K562 (cell line): ENCODE data around the gene DGCR8. TPM values are rescaled to one million over a fixed set of nuclear protein-coding genes. Genes with fewer than 3 reads are reported as not detected.

Experiments used
- ATF6 ChIP-seq: sonication (generic); formaldehyde crosslinking; IDR thresholded peaks from 2 replicates; pipeline ENCODE4 v1.4.0; 2020; ENCODE audit warnings: mild to moderate bottlenecking, missing genetic modification reagents
- CHD1 ChIP-seq: fragments of 200-600 bp; sonication (generic); IDR thresholded peaks from one replicate; pipeline ENCODE4 v1.6.1; 2012; ENCODE audit warnings: mild to moderate bottlenecking, moderate library complexity, low read length, inconsistent platforms
- E2F8 ChIP-seq: fragments of 450-650 bp; IDR thresholded peaks from 2 replicates; pipeline ENCODE4 v1.7.1; 2018; ENCODE audit warnings: mild to moderate bottlenecking, low read depth; ENCODE audit not compliant: partially characterized antibody
- FIP1L1 ChIP-seq: fragments of 200-400 bp; formaldehyde crosslinking; IDR thresholded peaks from 2 replicates; pipeline ENCODE4 v1.6.1; 2018; ENCODE audit warnings: mild to moderate bottlenecking, low read depth, low read length; ENCODE audit not compliant: poor library complexity, severe bottlenecking
- FOXA1 ChIP-seq: fragments of 450-650 bp; IDR thresholded peaks from 2 replicates; pipeline ENCODE4 v1.6.1; 2016; ENCODE audit warnings: mild to moderate bottlenecking, borderline replicate concordance
- MEIS2 ChIP-seq: fragments of 450-650 bp; IDR thresholded peaks from 2 replicates; pipeline ENCODE4 v1.6.1; 2014; ENCODE audit warnings: mild to moderate bottlenecking; ENCODE audit not compliant: partially characterized antibody
- MIER1 ChIP-seq: fragments of 450-650 bp; IDR thresholded peaks from 2 replicates; pipeline ENCODE4 v1.6.1; 2016; ENCODE audit warnings: antibody characterized with exemption, mild to moderate bottlenecking, low read depth
- RFX5 ChIP-seq: IDR thresholded peaks from 2 replicates; pipeline ENCODE4 v1.6.1; 2011; ENCODE audit warnings: low read depth, mild to moderate bottlenecking, improper control_type of control experiment, low read length
- TEAD1 ChIP-seq, 2 experiments: fragments of 450-650 bp in 1 of 2; sonication (generic) in 1 of 2; formaldehyde crosslinking; IDR thresholded peaks; 2 replicates each; pipeline versions ENCODE4 v1.4.0 to v1.8.0; 2020 to 2022; ENCODE audit warnings: mild to moderate bottlenecking in 2 of 2, missing genetic modification reagents in 1 of 2
- THAP7 ChIP-seq: fragments of 250-450 bp; sonication (Bioruptor Pico); IDR thresholded peaks from 2 replicates; pipeline ENCODE4 v1.5.0; 2021
- TOE1 ChIP-seq, 2 experiments: fragments of 450-650 bp in 1 of 2; sonication (generic) in 1 of 2; formaldehyde crosslinking in 1 of 2; IDR thresholded peaks; 2 replicates each; pipeline versions ENCODE4 v1.7.1 to v1.8.0; 2016 to 2022; ENCODE audit warnings: borderline replicate concordance in 2 of 2, mild to moderate bottlenecking in 2 of 2, antibody characterized with exemption in 1 of 2, inconsistent platforms in 1 of 2, low read depth in 1 of 2, missing genetic modification reagents in 1 of 2, moderate library complexity in 1 of 2
- USF2 ChIP-seq: sonication (generic); formaldehyde crosslinking; IDR thresholded peaks from 2 replicates; pipeline ENCODE4 v1.5.0; 2020; ENCODE audit warnings: missing genetic modification reagents
- ZNF121 ChIP-seq: sonication (generic); formaldehyde crosslinking; conservative IDR thresholded peaks from 2 replicates; pipeline ENCODE4 v1.8.0; 2022; ENCODE audit warnings: missing genetic modification reagents
- ZNF277 ChIP-seq: fragments of 250-450 bp; sonication (Bioruptor Pico); IDR thresholded peaks from 2 replicates; pipeline ENCODE4 v1.8.0; 2022; ENCODE audit warnings: inconsistent platforms, mild to moderate bottlenecking, moderate library complexity, borderline replicate concordance
- ZNF324 ChIP-seq: fragments of 250-450 bp; sonication (Bioruptor Pico); IDR thresholded peaks from 2 replicates; pipeline ENCODE4 v1.4.0; 2020; ENCODE audit warnings: mild to moderate bottlenecking
- ZNF583 ChIP-seq: fragments of 250-450 bp; sonication (Bioruptor Pico); IDR thresholded peaks from 2 replicates; pipeline ENCODE4 v1.4.0; 2020
- polyA plus RNA-seq, 8 experiments: library from polyadenylated mRNA; depleted of rRNA in 4 of 8; stranded (reverse) in 5 of 8; unstranded in 3 of 8; fragments of >200 nt; fragmentation: Nextera tagmentation in 2 of 8; fragmentation: Illumina TruSeq in 1 of 8; extraction: Ambion mirVana in 2 of 8; extraction: Trizol in 1 of 8; gene quantifications; 2 replicates each; pipeline versions ENCODE4 v1.2.1 to v1.2.3, GENCODE V29; 2011 to 2014; ENCODE audit warnings: inconsistent platforms in 1 of 8, missing spikeins in 1 of 8
- total RNA-seq, 7 experiments: library from RNA; depleted of rRNA in 6 of 7; stranded (reverse); fragments of >200 nt in 6 of 7; fragmentation: Illumina TruSeq in 2 of 7; extraction: Trizol in 2 of 7; gene quantifications; 2 replicates each; pipeline versions ENCODE4 v1.2.1 to v1.2.3, GENCODE V29; 2011 to 2021; ENCODE audit warnings: low replicate concordance in 1 of 7

Gene DGCR8
- total and polyA plus RNA-seq, 9 of the 15 experiments (the other 6 are each of a cell fraction or from before 2014, with no cell fraction given), result 5.9 to 144 (median 80.1) TPM

GRCh38 chr22:20128902-20129746, 49.1 kb downstream of the DGCR8 start (continued):
- no peak; the same call in 1 of the 2 replicates for TF ChIP-seq TOE1 (IDR thresholded peaks at IDR 0.05; ENCODE audit: borderline replicate concordance)
- TF ChIP-seq TOE1 (CRISPR knock-in tag; IDR thresholded peaks at IDR 0.05; ENCODE audit: borderline replicate concordance, low read depth), result no peak
- peak; percentile 57; the same call in 1 of the 2 replicates for TF ChIP-seq ZNF583
- TF ChIP-seq USF2 (CRISPR knock-in tag), result no peak
- TF ChIP-seq ZNF121 (CRISPR knock-in tag), result no peak
- TF ChIP-seq MEIS2, result no peak
- no peak for TF ChIP-seq ZNF277 (CRISPR knock-in tag)
- TF ChIP-seq ATF6 (CRISPR knock-in tag), result no peak
- peak; percentile 72 for TF ChIP-seq FIP1L1
- TF ChIP-seq THAP7 (CRISPR knock-in tag), result no peak
- no peak for TF ChIP-seq E2F8
- peak in 1 of 2 experiments; percentile 69; a peak in 1 of 4 replicates for TF ChIP-seq TEAD1 (CRISPR knock-in tag; IDR thresholded peaks at IDR 0.05)
- no peak for TF ChIP-seq MIER1
- peak; percentile 24 for TF ChIP-seq CHD1
- no peak; the same call in none of the 2 replicates for TF ChIP-seq RFX5
- no peak for TF ChIP-seq FOXA1
- TF ChIP-seq ZNF324 (CRISPR knock-in tag), result 0 out of 2 replicates have a peak, but pooled peaks have one; percentile 12
